Endometrium (tissue), 2 donors: ENCODE data around the gene LHX3.

ENCODE experiments used
- FAIRE-seq: peaks from 2 replicates; lab custom pipeline; 2012; peaks lifted over from hg19 to GRCh38; lab: Jason Lieb, UNC
- donor health status: control.
- donor health status: control.

Gene LHX3

DNA sequence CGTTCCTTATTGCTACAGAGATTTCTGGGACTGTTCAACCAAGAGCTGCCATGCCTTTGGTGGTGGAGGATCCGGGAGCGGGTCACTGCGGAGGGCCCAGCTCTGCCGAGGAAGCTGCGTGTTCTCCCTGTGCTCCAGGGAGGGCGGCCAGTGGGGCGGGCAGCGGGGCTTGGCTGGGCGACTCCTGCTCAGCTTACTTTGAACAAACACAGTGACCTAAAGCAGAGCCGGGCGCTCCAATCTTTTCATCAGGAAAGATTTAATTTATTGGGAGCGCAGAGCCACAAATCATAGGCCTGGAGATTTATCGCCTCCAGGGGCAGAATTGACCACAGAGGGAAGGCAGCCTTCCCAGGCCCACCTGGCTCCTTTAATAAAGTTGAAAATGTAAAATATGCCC, 27.7 kb downstream of the LHX3 start:
- no peak for FAIRE-seq

DNA sequence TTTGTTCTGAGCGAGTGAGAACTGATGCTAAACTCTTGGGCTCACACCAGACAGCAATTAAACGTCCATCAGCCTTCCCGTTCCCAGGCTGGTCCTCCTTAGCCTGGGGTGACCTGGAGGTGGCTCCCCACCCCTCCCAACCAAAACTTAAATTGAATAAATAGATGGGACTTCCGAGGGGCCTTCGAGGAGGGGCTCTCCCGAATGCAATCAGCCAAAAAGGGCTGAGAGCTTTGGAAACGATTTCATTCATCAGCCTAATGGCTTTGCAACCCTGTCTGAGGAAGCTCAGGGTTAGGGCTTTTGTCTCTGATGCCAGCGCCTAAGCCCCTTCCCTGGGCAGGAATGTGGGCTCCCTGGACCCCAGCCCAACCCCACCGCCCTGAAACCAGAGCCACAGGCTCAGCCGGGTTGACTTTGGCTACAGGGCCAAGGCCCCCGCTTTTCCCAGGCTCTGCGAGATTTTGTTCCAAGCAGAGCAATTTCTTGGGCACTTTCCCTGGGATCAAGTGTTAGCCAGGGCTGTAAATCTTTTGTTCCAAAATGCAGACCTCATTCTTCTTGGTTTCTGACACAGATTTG, 29.2 kb downstream of the LHX3 start:
- no peak for FAIRE-seq

DNA sequence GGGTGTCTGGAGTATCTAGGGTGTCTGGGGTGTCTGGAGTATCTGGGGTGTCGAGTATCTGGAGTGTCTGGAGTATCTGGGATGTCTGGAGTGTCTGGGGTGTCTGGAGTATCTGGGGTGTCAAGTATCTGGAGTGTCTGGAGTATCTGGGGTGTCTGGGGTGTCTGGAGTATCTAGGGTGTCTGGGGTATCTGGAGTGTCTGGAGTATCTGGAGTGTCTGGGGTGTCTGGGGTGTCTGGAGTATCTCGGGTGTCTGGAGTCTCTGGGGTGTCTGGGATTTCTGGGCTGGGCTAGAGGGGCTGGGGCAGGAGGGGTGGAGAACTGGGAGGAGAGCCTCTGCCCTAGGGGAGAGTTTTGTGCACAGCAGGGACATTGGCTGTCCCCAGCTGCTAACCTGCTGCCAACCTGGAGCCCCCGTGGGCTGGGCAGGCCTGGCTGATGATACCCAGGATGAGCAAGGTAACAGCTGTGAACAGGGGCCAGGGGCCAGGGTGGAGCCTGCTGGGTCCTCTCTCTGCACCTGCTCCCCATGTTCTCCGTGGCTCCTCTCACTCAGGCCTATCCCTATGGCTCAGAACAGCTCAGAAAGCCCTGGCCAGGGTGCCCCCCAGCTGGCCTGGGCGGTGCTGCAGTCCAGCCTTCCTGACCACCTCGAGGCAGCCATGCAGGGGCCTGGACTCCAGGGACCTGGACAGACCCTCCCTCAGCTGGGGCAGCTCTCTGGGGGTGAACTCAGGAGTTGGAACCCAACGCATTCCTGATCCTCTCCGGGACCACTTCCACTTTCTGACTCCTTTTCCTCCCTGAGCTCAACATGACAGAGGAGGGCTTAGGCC, 29.9 kb downstream of the LHX3 start:
- FAIRE-seq: no peak

DNA sequence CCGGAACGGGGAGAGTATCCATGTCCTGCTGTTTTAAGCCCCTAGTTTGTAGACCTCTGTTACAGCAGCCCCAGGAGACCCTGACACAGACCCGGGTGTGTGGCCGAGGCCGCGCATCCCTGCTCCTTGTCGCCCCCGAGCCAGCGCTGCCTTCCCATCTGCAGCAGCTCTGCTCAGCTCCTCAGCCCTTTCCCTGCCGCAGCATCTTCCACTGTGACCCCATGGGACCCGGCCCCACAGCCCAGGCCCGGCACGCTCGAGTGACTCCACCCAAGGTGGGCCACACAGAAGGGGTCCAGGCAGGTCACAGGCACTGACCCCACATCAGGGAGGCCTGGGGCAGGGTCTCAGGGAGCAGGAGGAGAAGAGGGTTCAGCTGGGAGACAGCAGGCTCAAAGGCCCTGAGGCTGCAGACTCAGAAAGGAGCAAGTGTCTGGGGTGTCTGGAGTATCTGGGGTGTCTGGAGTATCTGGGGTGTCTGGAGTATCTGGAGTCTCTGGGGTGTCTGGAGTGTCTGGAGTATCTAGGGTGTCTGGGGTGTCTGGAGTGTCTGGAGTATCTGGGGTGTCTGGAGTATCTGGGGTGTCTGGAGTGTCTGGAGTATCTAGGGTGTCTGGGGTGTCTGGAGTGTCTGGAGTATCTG, 31.2 kb downstream of the LHX3 start:
- FAIRE-seq: no peak

DNA sequence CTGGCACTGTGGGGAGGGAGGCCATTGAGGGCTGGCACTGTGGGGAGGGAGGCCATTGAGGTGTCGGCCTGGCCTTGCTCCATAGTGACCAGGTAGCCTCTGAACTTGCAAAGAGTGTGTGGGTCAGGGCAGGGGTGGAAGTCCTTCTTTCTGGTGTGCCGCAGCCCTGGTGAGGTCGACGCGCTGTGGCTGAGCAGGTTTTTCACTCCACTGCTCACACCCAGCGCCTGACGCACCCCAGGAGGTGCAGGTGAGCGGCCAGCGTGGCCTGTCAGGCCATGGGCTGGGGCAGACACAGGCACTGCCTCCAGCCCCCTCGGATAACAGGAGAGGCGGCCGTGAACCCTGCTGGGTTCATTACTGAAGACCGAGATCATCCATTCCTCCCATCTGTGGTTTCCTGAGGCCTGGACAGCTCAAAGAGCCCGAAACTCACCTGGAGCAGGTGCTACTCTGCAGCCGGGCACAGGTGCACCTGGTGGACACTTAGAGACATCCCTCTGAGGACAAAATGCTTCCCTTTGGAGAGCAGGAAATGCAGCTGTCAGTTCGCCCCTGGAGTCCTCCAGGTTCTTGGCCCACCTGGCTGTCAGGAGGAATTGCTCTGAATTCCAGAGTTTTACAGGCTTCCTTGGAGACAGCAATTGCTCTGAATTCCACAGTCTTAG, 32.4 kb downstream of the LHX3 start:
- no peak for FAIRE-seq

- no peak for FAIRE-seq
Observed at GRCh38 chr9:136171801-136172411, 33.0 kb downstream of the LHX3 start.

GRCh38 chr9:136171009-136171800, 33.7 kb downstream of the LHX3 start:
- no peak for FAIRE-seq

DNA sequence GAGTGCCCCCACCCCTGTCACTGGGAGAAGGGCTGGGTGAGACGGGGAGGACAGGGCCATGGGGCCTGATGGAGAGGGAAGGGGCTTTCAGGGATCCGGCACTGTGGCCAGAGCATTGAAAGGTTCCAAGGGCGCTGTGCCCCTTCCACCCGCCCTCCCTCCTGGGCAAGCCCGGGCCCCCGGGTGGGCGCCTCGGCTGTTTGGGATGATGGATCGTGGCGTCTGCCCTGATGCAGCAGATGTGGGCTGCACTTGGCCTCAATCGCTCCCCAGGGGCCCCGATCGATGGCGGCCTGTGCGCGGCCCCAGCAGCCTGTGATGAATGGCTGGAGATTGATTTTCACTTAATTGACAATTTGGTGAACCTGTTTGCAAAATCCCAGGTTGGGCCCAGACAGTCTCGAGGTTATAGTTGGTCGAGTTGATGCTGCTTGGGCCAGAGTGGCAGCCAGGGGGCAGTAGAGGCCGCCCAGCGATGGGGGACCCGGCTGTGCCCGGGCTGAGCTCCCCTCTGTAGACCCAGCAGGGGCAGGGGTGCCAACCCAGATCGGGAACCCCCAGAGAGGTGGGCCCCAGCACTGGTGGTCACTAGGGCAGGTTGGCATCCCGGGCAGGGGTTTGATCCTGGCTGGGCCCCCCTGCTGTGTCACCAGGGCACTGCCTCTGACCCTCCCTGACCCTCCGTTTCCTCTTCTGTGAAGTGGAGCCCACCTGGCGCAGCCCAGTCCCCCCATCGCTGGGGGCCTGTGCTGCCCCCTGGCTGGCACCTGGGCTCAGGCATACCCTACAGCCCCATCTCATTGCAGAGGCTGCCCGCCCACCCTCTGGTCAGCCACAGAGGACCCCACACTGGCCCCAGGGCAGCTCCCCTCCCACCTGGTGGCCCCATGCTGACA, 34.7 kb downstream of the LHX3 start:
- no peak for FAIRE-seq

DNA sequence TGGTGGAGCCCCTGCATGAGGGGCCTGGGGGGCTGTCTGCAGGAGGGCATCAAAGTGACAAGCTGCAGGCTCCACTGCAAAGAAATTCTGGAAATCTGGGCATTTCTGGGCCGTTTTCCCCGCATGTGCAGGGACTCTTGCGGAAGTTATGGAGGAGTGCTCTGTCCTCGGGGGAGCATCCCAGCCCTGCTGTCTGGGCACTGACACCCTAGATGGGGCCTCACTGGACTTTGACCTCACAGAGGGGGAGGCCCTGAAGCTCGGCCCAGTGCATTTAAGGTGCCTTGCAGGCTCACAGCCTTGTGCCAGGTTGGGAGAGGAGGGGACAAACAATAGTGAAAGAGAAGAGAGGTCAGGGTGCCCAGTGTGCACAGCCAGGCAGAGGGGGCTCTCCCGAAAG, 35.4 kb downstream of the LHX3 start:
- FAIRE-seq: no peak

GRCh38 chr9:136163248-136163850, 41.6 kb downstream of the LHX3 start:
- no peak for FAIRE-seq

GRCh38 chr9:136160995-136161610, 43.8 kb downstream of the LHX3 start:
- no peak for FAIRE-seq

GRCh38 chr9:136160381-136160841, 44.5 kb downstream of the LHX3 start:
- no peak for FAIRE-seq

DNA sequence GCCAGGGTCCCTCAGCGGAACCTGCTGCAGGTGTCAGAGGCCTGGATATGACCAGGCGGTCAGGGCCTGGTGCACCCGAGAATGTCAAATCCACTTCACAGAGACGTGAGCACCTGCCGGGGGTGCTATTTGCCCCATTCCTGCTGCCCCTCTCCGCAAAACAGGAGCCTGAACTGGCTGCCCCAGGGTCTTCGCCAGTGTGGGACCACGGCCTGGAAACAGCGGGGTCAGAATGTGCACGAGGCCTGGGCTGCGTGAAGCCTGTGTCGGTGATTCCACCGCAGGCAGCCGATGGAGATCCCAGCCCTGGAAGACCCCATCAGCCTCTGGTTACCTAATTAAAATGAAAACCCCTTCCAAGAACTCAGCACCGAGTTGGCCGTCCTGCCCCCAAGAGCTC, 45.1 kb downstream of the LHX3 start:
- no peak for FAIRE-seq

DNA sequence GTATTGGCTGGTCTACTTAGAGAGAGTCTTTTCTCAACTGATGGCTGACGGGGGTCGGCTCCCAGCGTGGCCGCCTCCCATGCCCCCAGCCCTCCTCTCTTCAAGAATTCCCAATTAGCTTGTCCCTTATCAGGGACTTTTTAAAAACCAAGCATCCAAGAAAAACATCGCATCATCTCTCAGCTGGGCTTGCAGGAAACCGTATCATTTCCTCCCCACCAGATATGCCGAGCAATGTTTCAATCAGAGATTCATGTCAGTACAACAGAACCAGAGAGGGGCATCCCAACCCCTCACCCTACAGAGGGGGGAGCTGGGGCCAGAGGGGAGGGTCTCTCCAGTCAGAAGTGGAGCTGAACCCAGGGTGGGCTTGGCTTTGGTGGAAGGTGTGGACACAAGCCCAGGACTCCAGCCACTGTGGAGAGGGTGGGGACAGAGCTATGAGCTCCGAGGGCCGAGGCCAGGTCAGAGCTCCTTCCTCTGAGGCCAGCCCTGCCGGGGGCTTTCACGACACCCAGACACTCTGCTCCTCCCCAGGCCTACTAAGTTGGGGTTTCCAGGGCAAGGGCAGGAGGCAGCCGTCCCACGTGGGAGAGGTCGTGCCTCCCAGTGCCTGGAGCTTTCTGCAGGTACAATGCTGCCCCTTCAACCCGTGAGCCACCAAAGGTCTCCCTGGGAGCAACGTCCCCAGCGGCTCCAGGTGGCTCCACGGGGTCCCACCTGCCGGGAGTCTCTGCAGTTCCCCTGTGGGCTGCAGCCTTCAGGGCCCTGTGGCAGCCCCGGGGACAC, 47.3 kb downstream of the LHX3 start:
- no peak for FAIRE-seq

GRCh38 chr9:136156209-136157120, 48.5 kb downstream of the LHX3 start:
- no peak for FAIRE-seq

GRCh38 chr9:136155576-136155975, 49.4 kb downstream of the LHX3 start:
- no peak for FAIRE-seq

DNA sequence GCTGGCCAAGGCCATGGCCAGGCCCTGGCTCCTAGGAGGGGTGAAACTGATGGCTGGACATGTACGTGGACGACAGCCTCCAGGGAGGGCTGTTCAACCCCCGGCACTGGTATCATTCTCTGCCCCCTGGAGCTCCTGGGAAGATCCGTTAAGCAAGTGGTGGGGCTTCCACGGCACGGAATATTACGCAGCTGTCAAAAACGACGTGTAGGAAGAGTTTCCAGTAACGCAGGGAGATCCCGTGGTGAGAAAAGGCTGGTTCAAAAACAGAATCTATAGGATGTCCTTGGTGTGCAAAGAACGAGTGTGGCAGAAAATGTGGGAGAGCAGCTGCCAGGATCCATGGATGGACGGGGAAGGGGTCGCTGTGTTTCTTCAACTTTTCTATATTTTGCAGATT, 50.0 kb downstream of the LHX3 start:
- no peak for FAIRE-seq
